Measurements from ENCODE around the gene STARD9. TPM values are rescaled to one million over a fixed set of nuclear protein-coding genes. Genes with fewer than 3 reads are reported as not detected.
A peak's percentile ranks its signal among the peaks of the same experiment; 100 is the strongest.

The STARD9 gene
- total and polyA plus RNA-seq, 4 experiments from 2014 or later, result 0.49 to 6.1 (median 4.5) TPM; not detected in 1

GRCh38 chr15:42728972-42729371 lies 153.6 kb downstream of the STARD9 start:
- H3K27ac ChIP-seq (ENCODE audit: low read depth, low read length), result no peak overlapping the region
- H3K36me3 Mint-ChIP-seq, result peaks cover 57 to 76% of the 10 kb centered on the region in 2 donors
- ChIA-PET CTCF (ENCODE audit: partially characterized antibody) (no interaction called here), POLR2A (ENCODE audit: partially characterized antibody) (no interaction called here)
- intact Hi-C loops (cut with micrococcal nuclease), result no loop called here
- H3K4me1 Mint-ChIP-seq, result peaks cover 0 to 4% (median 2%) of the 10 kb centered on the region in 4 donors
- no peaks in the 10 kb centered on the region for H3K27me3 Mint-ChIP-seq
- no peak for DNase-seq
- H3K4me3 ChIP-seq (ENCODE audit: low read length in 2 of 2), result no peak overlapping the region
- H3K27ac Mint-ChIP-seq, result no peak overlapping the region
- peaks cover 83% of the 10 kb centered on the region for H3K36me3 ChIP-seq (ENCODE audit: insufficient read depth, low read length)
- no peaks in the 10 kb centered on the region for H3K4me1 ChIP-seq (ENCODE audit: insufficient read depth, low read length)
- H3K4me3 Mint-ChIP-seq, result no peak overlapping the region
- H3K9me3 ChIP-seq (ENCODE audit: control insufficient read depth in 1 of 2, low read length in 2 of 2), result no peaks in the 10 kb centered on the region
- H3K27me3 ChIP-seq (ENCODE audit: insufficient read depth, low read length), result no peaks in the 10 kb centered on the region
- no peaks in the 10 kb centered on the region for H3K9me3 Mint-ChIP-seq

- intact Hi-C loops (cut with micrococcal nuclease), result no loop called here
- H3K4me3 ChIP-seq (ENCODE audit: low read length in 2 of 2), result no peak overlapping the region
- no peak for DNase-seq
- H3K27me3 ChIP-seq (ENCODE audit: insufficient read depth, low read length), result no peaks in the 10 kb centered on the region
- CTCF ChIA-PET (ENCODE audit: partially characterized antibody), result no interaction called here
- H3K27ac ChIP-seq (ENCODE audit: low read depth, low read length), result no peak overlapping the region
- Mint-ChIP-seq H3K27me3 (no peaks in the 10 kb centered on the region), H3K27ac (no peak overlapping the region), H3K36me3 (peaks cover 58 to 76% of the 10 kb centered on the region in 2 donors), H3K4me1 (peaks cover 2 to 8% (median 5%) of the 10 kb centered on the region in 4 donors), H3K9me3 (no peaks in the 10 kb centered on the region), H3K4me3 (no peak overlapping the region)
- H3K9me3 ChIP-seq (ENCODE audit: control insufficient read depth in 1 of 2, low read length in 2 of 2), result no peaks in the 10 kb centered on the region
- H3K36me3 ChIP-seq (ENCODE audit: insufficient read depth, low read length), result peaks cover 83% of the 10 kb centered on the region
- no peaks in the 10 kb centered on the region for H3K4me1 ChIP-seq (ENCODE audit: insufficient read depth, low read length)
- POLR2A ChIA-PET (ENCODE audit: partially characterized antibody), result no interaction called here
Observed at GRCh38 chr15:42729409-42729808, 154.0 kb downstream of the STARD9 start.

DNA sequence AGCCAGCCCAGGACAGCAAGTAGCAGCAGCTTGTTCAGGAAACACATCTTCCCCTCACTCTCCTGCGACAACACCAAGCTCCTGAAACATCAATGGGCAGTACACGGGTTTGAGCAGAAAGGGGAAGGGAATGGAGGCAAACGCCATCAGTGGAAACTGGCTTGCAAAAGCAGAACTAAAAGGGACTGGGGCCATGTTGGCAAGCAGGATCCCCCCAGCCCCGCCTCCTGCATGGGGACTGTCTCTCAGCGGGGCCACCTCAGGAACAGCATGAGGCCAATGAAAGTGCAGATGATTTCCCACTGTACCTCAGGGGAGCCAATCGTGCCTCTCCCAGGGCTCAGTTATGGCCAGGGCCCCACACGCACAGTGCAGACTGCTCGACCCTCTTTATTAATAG lies 154.7 kb downstream of the STARD9 start:
- Mint-ChIP-seq H3K9me3 (no peaks in the 10 kb centered on the region), H3K4me1 (peaks cover 2 to 13% (median 5%) of the 10 kb centered on the region in 4 donors), H3K36me3 (peaks cover 52 to 70% of the 10 kb centered on the region in 2 donors), H3K27me3 (no peaks in the 10 kb centered on the region), H3K4me3 (no peak overlapping the region), H3K27ac (peak overlapping the region in 2 of 7 donors; percentile 72 to 91)
- ChIA-PET CTCF (ENCODE audit: partially characterized antibody) (no interaction called here), POLR2A (ENCODE audit: partially characterized antibody) (no interaction called here)
- DNase-seq, result no peak
- no peak overlapping the region for H3K4me3 ChIP-seq (ENCODE audit: low read length in 2 of 2)
- H3K36me3 ChIP-seq (ENCODE audit: insufficient read depth, low read length), result peaks cover 77% of the 10 kb centered on the region
- H3K27me3 ChIP-seq (ENCODE audit: insufficient read depth, low read length), result no peaks in the 10 kb centered on the region
- no peak overlapping the region for H3K27ac ChIP-seq (ENCODE audit: low read depth, low read length)
- peaks cover 4% of the 10 kb centered on the region for H3K4me1 ChIP-seq (ENCODE audit: insufficient read depth, low read length)
- intact Hi-C loops (cut with micrococcal nuclease), result loop anchor here (10.0 kb wide), 1 partner anchor 455 kb away; the partner anchor contains the start of gene CCNDBP1
- H3K9me3 ChIP-seq (ENCODE audit: control insufficient read depth in 1 of 2, low read length in 2 of 2), result no peaks in the 10 kb centered on the region

DNA sequence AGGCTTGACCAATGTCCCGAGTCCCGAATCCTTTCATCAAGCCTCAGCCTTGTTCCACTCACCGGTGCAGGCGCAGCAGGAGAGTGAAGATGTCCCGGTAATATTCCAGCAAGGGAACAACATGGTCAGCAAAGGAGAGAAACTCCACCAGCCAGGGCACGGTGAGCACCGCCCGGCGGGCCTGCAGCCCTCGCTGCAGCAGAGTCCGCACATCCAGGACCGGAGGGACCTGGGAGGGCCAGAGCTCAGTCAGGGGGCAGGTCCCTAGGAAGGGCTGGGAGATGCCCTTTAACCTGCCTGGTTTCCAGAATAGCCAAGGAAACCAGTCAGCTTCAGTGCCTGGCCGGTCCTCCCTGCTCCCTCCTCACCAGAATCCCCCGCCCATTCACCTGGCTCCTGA lies 155.1 kb downstream of the STARD9 start:
- POLR2A ChIA-PET (ENCODE audit: partially characterized antibody), result no interaction called here
- intact Hi-C loops (cut with micrococcal nuclease), result loop anchor here (10.0 kb wide), 1 partner anchor 454 kb away; the partner anchor contains the start of gene CCNDBP1
- Mint-ChIP-seq H3K27ac (no peak overlapping the region), H3K9me3 (no peaks in the 10 kb centered on the region), H3K36me3 (peaks cover 48 to 66% of the 10 kb centered on the region in 2 donors), H3K4me1 (peaks cover 3 to 17% (median 5%) of the 10 kb centered on the region in 4 donors), H3K27me3 (no peaks in the 10 kb centered on the region), H3K4me3 (no peak overlapping the region)
- CTCF ChIA-PET (ENCODE audit: partially characterized antibody), result no interaction called here
- no peak overlapping the region for H3K4me3 ChIP-seq (ENCODE audit: low read length in 2 of 2)
- H3K36me3 ChIP-seq (ENCODE audit: insufficient read depth, low read length), result peaks cover 73% of the 10 kb centered on the region
- H3K27me3 ChIP-seq (ENCODE audit: insufficient read depth, low read length), result no peaks in the 10 kb centered on the region
- H3K9me3 ChIP-seq (ENCODE audit: control insufficient read depth in 1 of 2, low read length in 2 of 2), result no peaks in the 10 kb centered on the region
- DNase-seq, result no peak
- H3K4me1 ChIP-seq (ENCODE audit: insufficient read depth, low read length), result peaks cover 8% of the 10 kb centered on the region
- H3K27ac ChIP-seq (ENCODE audit: low read depth, low read length), result no peak overlapping the region

- Mint-ChIP-seq H3K9me3 (no peaks in the 10 kb centered on the region), H3K4me3 (no peak overlapping the region), H3K36me3 (peaks cover 44 to 65% of the 10 kb centered on the region in 2 donors), H3K4me1 (peaks cover 6 to 24% (median 6%) of the 10 kb centered on the region in 4 donors), H3K27ac (peak overlapping the region in 3 of 7 donors; percentile 13 to 52 (median 35)), H3K27me3 (no peaks in the 10 kb centered on the region)
- Histone ChIP-seq H3K4me3 (ENCODE audit: low read length in 2 of 2) (no peak overlapping the region), H3K4me1 (ENCODE audit: insufficient read depth, low read length) (peaks cover 15% of the 10 kb centered on the region), H3K9me3 (ENCODE audit: control insufficient read depth in 1 of 2, low read length in 2 of 2) (no peaks in the 10 kb centered on the region), H3K36me3 (ENCODE audit: insufficient read depth, low read length) (peaks cover 66% of the 10 kb centered on the region), H3K27ac (ENCODE audit: low read depth, low read length) (no peak overlapping the region), H3K27me3 (ENCODE audit: insufficient read depth, low read length) (no peaks in the 10 kb centered on the region)
- CTCF ChIA-PET (ENCODE audit: partially characterized antibody), result no interaction called here
- no peak for DNase-seq
- POLR2A ChIA-PET (ENCODE audit: partially characterized antibody), result no interaction called here
- intact Hi-C loops (cut with micrococcal nuclease), result loop anchor here (10.0 kb wide), 1 partner anchor 453 kb away; the partner anchor contains the start of gene CCNDBP1
Observed at GRCh38 chr15:42731461-42731860, 156.1 kb downstream of the STARD9 start.

DNA sequence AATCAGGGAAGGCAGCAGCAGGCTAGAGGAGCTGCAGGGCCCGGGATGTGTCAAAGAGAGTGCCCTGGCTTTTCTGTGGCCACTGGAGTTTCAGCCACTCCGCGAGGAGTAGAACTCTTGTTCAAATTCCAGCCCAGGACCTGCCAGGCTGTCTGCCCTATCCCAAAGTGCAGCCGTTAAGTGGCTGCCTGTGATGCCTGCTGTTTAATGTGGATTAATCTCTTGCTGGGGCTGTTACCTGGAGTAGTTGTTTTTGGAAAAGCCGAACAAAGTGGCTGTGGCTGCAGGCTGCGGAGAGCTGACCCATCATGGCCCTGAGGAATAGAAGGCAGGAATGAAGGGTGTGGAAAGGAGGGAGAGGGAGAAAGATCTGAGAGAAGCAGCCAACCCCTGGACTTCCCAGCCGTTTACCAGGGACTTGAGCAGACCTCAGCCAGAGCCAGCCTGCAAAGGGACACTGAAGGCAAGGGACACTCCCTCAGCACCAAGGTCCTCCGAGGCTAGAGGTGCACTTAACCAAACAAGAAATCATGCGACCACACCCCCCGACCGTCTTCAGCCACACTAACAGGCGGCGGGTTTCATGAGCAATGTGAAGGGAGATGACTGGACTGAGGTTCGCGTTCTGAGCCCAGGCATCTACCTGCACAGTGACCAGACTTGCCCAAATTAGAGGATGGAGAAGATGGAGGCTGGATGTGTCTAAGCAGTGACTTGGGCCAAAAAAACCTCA lies 156.9 kb downstream of the STARD9 start:
- H3K27me3 ChIP-seq (ENCODE audit: insufficient read depth, low read length), result no peaks in the 10 kb centered on the region
- H3K4me1 ChIP-seq (ENCODE audit: insufficient read depth, low read length), result peaks cover 16% of the 10 kb centered on the region
- peaks cover 6 to 25% (median 7%) of the 10 kb centered on the region in 4 donors for H3K4me1 Mint-ChIP-seq
- H3K27ac Mint-ChIP-seq, result peak overlapping the region in 2 of 7 donors; percentile 49 to 73
- DNase-seq, result no peak
- no peak overlapping the region for H3K27ac ChIP-seq (ENCODE audit: low read depth, low read length)
- H3K36me3 Mint-ChIP-seq, result peaks cover 36 to 57% of the 10 kb centered on the region in 2 donors
- peaks cover 58% of the 10 kb centered on the region for H3K36me3 ChIP-seq (ENCODE audit: insufficient read depth, low read length)
- CTCF ChIA-PET (ENCODE audit: partially characterized antibody), result interaction anchor here (1.1 kb wide), 1 partner anchor 194 kb away, joined by 5 read pairs; no protein-coding TSS in a partner anchor
- H3K27me3 Mint-ChIP-seq, result no peaks in the 10 kb centered on the region
- POLR2A ChIA-PET (ENCODE audit: partially characterized antibody), result no interaction called here
- intact Hi-C loops (cut with micrococcal nuclease), result loop anchor here (10.0 kb wide), 1 partner anchor 453 kb away; the partner anchor contains the start of gene CCNDBP1
- H3K4me3 ChIP-seq (ENCODE audit: low read length in 2 of 2), result no peak overlapping the region
- peak overlapping the region in 2 of 8 donors; percentile 7 to 38 for H3K4me3 Mint-ChIP-seq
- no peaks in the 10 kb centered on the region for H3K9me3 Mint-ChIP-seq
- H3K9me3 ChIP-seq (ENCODE audit: control insufficient read depth in 1 of 2, low read length in 2 of 2), result no peaks in the 10 kb centered on the region

DNA sequence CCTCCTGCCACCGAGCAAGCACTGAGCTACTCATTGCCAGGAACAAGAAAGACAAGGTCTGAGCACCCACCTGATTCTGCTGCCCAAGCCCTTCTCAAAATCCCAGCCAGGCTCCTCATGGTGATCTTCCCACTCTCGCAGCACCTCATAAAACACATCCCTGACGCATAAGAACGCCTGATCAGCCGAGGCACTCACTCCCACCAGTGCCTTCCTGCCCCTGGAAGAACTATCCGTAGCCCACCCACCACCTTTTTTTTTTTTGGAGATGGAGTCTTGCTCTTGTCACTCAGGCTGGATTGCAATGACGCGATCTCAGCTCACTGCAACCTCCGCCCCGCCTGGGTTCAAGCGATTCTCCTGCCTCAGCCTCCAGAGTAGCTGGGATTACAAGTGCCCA lies 157.6 kb downstream of the STARD9 start:
- ChIA-PET POLR2A (ENCODE audit: partially characterized antibody) (interaction anchor here (5.0 kb wide), 1 partner anchor 189 kb away, joined by 21 read pairs; the partner anchor contains the start of gene TTBK2), CTCF (ENCODE audit: partially characterized antibody) (interaction anchor here (1.1 kb wide), 1 partner anchor 193 kb away, joined by 5 read pairs; no protein-coding TSS in a partner anchor)
- H3K36me3 ChIP-seq (ENCODE audit: insufficient read depth, low read length), result peaks cover 52% of the 10 kb centered on the region
- peaks cover 21% of the 10 kb centered on the region for H3K4me1 ChIP-seq (ENCODE audit: insufficient read depth, low read length)
- H3K27ac ChIP-seq (ENCODE audit: low read depth, low read length), result no peak overlapping the region
- H3K4me1 Mint-ChIP-seq, result peaks cover 6 to 29% (median 11%) of the 10 kb centered on the region in 4 donors
- peaks cover 34 to 52% of the 10 kb centered on the region in 2 donors for H3K36me3 Mint-ChIP-seq
- intact Hi-C loops (cut with micrococcal nuclease), result loop anchor here (10.0 kb wide), 1 partner anchor 452 kb away; the partner anchor contains the start of gene CCNDBP1
- peak overlapping the region in 1 of 7 donors; percentile 25 for H3K27ac Mint-ChIP-seq
- H3K4me3 ChIP-seq (ENCODE audit: low read length in 2 of 2), result no peak overlapping the region
- DNase-seq, result no peak
- H3K27me3 ChIP-seq (ENCODE audit: insufficient read depth, low read length), result no peaks in the 10 kb centered on the region
- H3K4me3 Mint-ChIP-seq, result peak overlapping the region in 1 of 8 donors; percentile 7
- no peaks in the 10 kb centered on the region for H3K9me3 ChIP-seq (ENCODE audit: control insufficient read depth in 1 of 2, low read length in 2 of 2)
- H3K9me3 Mint-ChIP-seq, result no peaks in the 10 kb centered on the region
- no peaks in the 10 kb centered on the region for H3K27me3 Mint-ChIP-seq

Measured in CD4-positive, alpha-beta memory T cell (primary cell).